GM19438 (cell line): ENCODE results near the gene SFXN3.
"Not testable (repeated sequence)": the region's sequence is repeated elsewhere in the genome, so short reads cannot be mapped to it uniquely, and the experiment has no call there.

Experiments used
- ATAC-seq: cut with Tn5 transposase; IDR thresholded peaks from one replicate; pipeline ENCODE4 v1.9.1; 2021; ENCODE audit warnings: low read depth; ENCODE audit not compliant: unreplicated experiment

SFXN3 gene

DNA sequence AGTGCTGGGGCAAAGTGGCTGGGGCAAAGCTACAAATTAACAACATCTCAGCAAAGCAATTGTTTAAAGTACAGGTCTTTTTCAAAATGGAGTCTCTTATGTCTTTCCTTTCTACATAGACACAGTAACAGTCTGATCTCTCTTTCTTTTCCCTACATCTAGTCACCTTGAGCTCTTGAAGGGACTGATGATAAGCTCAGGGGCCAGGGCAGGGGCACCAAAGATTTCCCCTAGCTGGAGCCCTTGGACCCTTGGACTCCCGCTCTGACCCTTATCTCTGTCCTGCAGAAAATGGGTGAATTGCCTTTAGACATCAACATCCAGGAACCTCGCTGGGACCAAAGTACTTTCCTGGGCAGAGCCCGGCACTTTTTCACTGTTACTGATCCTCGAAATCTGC is 3.4 kb downstream of the SFXN3 start:
- ATAC-seq = not testable (repeated sequence)

DNA sequence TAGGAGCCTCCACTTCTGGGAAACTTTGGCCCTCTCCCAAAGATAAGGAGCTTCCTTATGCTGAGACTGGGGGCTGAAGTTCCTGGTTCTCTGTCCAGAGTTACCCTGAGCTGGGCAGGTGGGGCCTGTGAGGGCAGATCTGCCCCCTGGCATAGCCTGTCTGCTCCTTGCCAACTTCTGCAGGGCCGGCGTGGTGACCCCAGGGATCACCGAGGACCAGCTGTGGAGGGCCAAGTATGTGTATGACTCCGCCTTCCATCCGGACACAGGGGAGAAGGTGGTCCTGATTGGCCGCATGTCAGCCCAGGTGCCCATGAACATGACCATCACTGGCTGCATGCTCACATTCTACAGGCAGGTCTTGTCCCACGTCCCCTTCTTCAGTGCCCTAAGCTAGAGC is 4.3 kb downstream of the SFXN3 start:
- ATAC-seq = no peak

DNA sequence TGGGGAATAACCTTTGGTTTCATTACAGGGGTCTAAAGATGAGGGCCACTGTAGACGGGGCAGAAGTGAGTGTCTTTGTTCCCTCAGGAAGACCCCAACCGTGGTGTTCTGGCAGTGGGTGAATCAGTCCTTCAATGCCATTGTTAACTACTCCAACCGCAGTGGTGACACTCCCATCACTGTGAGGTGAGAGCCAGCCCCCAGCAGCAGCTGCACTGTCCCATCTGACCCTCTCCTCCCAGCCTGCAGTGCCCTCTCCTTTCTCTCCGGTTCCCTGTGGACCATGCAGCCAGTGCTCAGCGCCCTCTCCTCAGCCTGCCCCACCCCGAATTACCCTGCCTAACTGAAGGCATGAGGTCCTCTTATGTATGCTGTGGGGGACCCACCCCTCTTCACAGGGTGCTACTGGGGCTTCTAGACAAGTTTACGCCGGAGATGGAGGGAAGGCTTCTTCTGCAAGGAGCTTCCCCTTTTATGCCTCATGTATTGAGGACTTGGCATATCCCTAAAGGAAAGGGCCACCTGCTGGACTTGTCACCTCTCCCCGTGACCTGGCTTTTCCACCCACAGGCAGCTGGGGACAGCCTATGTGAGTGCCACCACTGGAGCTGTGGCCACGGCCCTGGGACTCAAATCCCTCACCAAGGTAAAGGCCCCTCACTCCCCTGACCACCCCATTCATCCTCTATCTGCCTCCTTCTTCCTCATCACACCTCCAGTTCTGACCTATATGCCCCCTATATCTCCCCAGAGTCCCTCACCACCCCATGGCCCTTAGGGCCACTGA is 5.1 kb downstream of the SFXN3 start:
- no peak for ATAC-seq

DNA sequence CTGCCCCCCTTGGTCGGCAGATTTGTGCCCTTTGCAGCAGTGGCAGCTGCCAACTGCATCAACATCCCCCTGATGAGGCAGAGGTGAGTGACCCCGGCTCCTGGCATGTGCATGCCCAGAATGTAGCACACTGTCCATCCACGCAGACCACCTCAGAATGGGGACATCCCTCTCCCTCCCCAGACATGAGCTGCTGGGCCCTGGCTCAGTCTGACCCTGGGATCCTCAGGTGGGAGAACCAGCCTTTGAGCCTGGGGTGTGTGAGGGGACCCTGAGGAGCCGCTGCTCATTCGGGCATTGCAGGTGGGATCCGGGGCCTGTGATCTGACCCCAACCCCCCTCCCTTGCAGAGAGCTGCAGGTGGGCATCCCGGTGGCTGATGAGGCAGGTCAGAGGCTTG is 5.7 kb downstream of the SFXN3 start:
- no peak for ATAC-seq

DNA sequence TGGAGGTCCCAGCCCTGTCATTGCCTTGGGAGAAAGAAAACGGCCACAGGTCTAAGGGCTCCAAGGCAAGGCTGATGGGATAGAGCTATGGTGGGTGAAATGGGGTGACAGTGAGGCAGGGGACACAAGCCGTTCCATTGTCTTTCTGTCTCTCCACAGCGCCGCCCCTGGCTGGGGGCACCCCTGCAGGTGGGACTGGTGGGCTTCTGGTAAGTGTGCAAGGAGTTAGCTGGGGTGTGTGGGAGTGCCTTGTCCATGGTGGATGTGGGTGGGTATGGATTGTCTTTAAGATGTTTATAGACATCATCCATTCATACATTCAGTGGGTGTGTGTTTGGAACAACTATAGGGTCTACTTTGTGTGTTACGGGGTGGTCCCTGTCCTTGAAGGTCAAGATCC is 7.5 kb downstream of the SFXN3 start:
- no peak for ATAC-seq

DNA sequence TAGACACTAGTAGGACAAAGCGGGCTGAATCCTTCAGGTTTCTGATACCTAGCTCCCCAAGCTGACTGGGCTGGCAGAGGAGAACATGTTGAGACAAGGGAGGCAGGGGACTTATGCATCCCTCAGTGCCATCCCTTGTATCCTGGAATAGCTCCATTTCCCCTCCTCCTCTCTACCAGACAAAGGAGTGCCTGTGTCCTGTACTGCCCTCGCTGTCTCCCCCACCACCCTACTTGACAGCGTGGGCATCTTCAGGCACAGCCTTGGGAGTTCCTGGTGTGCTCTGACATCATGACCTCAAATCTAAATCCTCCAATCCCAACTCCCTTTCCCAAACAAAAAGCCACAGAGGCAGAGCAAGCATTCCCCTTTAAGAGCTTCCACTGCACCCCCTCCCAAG is 9.0 kb downstream of the SFXN3 start:
- no peak for ATAC-seq

DNA sequence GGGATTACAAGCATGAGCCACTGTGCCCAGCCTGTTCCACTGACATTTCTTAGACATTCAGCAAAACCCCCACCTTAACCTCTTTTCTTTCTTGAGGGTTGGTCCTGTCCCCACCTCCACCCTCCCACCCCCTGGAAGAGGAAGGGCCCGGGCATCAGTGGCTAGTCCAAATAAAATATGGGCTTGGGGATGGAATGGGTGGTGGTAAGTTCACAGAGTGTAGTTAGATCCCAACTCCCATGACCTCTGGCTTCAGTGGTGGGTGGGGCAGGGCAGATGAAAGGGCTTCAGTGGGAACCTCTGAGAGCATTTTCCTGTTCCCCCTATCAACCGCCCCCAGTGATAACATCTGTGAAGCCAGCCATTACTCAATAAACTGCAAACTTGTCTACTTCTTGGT is 9.8 kb downstream of the SFXN3 start:
- no peak for ATAC-seq

DNA sequence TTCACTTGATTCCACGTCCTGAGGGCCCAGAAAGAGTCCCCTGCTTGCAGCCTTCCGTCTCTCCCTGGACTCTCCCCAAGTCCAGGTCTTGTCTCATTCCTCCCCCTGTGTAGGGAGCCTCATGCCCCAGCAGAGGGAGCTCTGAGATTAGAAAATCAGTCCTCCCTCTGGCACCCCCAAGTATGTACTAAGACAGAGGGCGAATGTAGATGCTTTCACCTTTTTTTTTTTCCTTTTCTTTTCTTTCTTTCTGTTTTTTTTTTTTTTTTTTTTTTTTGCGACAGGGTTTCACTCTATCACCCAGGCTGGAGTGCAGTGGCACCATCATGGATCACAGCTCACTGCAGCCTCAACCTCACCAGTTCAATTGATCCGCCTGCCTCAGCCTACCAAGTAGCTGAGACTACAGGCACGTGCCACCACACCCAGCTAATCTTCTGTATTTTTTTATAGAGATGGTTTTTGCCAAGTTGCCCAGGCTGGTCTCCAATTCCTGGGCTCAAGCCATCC is 10.3 kb downstream of the SFXN3 start:
- ATAC-seq = no peak

DNA sequence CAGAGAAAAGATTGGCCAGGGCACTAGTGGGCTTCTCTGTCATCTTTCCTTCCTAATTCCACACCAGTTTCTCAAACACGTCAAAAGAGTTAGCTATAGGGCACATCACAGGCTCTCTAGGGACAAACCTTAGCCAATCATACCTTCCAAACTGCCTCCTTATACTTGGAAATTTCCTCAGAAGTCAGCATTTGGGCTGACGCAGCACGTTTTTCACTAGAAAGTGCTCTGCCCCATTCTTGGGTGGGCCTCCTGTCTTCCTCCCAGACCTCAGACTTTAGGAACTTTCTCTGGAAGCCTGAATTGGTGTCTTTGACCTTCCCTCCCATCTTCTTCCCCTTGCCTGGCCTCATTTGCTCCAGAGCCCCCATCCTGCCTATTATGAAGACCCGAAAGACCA is 11.1 kb downstream of the SFXN3 start:
- no peak for ATAC-seq

DNA sequence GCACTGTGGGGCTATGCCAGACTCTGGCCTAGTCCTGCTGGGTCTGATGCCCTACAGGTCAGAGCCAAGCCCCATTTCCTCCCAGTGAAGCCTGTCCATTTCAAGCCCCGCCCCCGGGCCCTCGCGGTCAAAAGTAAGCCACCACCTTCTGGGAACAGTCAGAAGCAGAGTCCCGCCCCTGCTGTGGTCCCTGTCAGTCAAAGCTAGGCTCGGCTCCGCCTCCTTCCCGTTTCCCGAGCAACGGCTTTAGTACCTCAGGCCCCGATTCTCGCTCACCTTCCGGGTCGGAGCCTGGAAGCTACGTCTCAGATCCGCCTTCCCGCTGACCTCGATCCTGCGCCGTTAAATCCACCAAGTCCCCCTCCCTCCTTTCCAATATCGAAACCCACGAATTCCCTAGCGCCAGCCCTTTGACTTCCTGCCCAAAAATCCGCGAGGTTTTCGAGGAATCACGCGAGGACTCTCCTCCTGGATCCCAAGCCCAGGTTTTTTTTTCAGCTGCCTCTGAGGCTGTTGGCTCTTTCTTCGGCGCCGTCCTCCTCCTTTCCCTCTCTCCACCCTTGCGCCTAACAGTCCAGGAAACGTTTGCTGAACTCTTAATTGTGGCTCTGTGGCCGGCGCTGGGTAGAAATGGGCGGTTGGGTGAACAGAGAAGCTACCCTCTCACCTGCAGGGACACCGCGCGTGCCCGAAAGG is 11.8 kb downstream of the SFXN3 start:
- peak; percentile 95 for ATAC-seq

- no peak for ATAC-seq
Observed at GRCh38 chr10:101043363-101043707, 12.3 kb downstream of the SFXN3 start.

- no peak for ATAC-seq
Observed at GRCh38 chr10:101044117-101044516, 13.1 kb downstream of the SFXN3 start.

DNA sequence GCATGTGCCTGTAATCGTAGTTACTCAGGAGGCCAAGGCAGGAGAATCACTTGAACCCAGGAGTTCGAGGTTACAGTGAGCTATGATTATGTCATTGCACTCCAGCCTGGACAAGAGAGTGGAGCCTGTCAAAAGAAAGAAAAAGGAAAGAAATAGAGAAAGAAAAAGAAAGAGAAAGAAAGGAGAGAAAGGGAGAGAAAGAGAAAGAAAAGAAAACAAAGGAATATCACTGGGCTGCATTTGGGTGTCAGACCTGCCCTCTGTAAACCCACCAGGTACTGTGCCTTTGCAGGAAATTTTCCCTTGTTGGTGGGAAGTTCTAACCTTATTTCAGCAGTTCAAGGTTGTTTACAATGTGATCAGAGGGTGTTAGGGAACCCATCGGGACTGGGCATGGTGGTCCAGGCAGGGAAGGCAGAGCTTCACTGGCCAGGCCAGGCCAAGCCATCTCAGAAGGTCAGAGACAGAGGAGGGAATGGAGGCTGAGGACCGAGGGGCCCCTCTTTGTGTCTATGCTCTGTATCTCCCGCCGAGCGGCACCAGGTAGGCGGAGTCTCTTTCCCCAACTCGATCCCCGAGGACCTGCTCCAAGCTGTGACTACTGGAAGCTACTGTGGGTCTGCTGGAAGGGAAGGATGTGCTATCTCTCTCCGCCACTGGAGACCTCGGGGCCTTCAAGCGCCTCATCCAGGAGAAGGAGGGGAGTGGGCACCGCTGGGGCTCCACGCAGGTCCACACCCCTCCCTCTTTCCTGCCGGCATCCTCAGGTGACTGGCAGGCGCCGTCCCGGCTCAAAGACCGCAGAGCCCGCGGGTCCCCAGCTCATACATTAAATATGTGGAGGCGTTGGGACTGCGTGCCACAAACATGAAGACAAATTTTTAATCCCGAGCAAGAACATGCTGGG is 15.6 kb downstream of the SFXN3 start:
- no peak for ATAC-seq

DNA sequence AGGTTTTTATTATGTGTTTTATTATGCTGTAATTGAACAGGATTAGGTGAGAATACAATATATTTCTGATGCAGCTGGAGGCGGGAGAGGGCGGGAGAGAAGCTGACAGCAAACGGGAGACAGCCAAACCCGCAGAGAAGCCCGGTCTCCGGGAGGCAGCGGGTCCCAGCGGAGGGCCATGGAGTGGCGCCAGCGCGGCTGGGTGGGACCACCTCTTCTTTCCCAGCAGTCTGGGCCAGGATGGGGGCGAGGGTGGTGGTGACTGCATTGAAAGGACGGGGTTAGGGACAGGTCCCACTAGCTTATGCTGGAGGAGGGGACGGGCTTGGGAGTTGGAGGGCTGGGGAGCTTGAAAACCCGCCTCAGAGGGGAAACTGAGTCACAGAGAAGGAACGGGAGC is 16.2 kb downstream of the SFXN3 start:
- ATAC-seq = no peak

DNA sequence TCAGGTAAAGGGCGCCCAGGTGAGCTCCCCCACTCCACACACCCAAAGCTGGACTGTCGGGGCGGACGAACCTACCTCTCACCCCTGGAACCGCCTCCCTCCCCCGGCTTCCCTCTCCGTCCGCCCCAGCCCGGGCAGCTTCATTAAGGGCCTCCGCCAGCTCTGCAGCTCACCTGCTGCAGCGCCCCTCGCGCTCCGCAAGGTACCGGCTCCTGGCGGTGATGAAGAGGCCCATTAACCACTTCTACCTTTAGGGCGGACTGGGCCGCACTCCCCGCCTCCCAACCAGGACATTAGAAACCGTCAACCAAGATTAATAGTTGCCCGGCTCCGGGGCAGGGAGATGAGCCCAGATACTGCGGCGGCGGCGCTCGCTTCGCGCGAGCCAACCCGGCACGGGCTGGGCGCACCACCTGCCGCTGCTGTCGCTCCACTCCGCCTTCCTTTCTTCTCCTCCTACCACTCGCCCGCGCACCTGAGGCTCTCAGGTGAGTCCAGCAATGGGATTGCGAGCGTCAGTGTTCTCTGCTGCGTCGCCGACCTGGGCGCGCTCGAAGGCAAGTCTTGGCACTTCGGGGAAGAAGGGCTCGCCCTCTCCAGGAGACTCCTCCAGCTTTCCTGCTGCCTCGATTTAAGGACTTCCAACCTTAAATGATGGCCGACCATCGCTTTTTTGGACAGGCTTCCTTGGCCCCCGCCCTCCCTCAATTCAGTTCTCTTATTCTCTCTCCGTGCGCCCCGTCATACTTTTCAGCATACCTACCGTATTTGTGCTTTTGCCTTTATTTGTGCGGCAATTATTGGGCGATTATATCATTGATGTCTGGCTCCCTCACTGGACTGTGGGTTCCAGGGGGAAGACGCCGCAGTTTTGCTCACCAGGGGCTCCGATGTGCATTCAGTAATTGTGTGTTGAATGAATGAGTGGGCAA is 17.2 kb downstream of the SFXN3 start:
- no peak for ATAC-seq

- peak; percentile 71 for ATAC-seq
Observed at GRCh38 chr10:101050208-101051069, 19.4 kb downstream of the SFXN3 start.

DNA sequence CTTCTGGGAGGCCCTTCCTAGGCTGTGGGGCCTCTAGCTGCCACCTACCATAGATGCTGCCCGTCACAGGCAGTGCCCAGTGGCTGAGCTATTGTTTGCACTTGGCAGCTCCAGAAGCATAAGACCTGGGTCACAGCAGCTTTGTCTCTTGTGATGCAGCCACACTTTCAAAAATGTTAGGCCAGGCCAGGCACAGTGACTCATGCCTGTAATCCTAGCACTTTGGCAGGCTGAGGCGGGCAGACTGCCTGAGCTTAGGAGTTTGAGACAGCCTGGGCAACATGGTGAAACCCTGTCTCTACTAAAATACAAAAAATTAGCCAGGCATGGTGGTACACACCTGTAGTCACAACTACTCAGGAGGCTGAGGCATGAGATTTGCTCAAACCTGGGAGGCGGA is 21.3 kb downstream of the SFXN3 start:
- no peak for ATAC-seq

GRCh38 chr10:101053516-101053915 is 22.5 kb downstream of the SFXN3 start:
- ATAC-seq = no peak

DNA sequence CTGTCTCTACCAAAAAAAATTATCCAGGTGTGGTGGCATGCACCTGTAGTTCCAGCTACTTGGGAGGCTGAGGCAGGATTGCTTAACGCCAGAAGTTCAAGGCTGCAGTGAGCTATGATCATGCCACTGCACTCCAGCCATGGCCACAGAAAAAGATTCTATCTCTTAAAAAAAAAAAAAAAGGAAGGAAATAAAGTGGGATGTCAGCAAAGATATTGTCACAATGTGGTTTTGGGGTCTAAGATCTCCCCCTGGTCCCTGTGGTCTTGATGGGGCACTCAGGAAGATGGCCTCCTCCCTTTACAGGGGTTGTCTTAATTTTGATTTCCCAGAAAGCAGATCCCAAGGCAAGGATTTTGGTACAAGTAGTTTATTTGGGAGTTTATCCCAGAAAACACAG is 23.3 kb downstream of the SFXN3 start:
- ATAC-seq = no peak
